Cardiac fibroblast (primary cell): ENCODE results near the gene IP6K3.

ENCODE experiments used
- DNase-seq, 2 donors: peaks; one replicate each; pipeline versions ENCODE4 v3.0.0 to v3.0.0-alpha.2; 2010; ENCODE audit warnings: low read depth in 2 of 2
- H3K4me3 ChIP-seq, 2 donors: replicated peaks in 1 of 2; 1 replicate in 1 of 2; 2 replicates in 1 of 2; pipeline ENCODE4 v1.5.1; 2011; ENCODE audit warnings: low read depth in 2 of 2, low read length in 2 of 2, mild to moderate bottlenecking in 2 of 2, moderate library complexity in 1 of 2
- CTCF ChIP-seq: IDR thresholded peaks from one replicate; pipeline ENCODE4 v1.5.1; 2011; ENCODE audit warnings: low read depth, mild to moderate bottlenecking, low read length, inconsistent platforms

IP6K3 gene

GRCh38 chr6:33766921-33767907, 20.5 kb upstream of the IP6K3 start:
- TF ChIP-seq CTCF: no peak
- H3K4me3 ChIP-seq: no peak overlapping the region

GRCh38 chr6:33765368-33765767, 18.7 kb upstream of the IP6K3 start:
- TF ChIP-seq CTCF: no peak
- H3K4me3 ChIP-seq: no peak overlapping the region
- no peak for DNase-seq

More at GRCh38 chr6:33766921-33767907, 20.5 kb upstream of the IP6K3 start:
- DNase-seq: no peak

- no peak for DNase-seq
- no peak overlapping the region for H3K4me3 ChIP-seq
- TF ChIP-seq CTCF: no peak
These were observed 17.3 kb upstream of the IP6K3 start for GRCh38 chr6:33764036-33764435.

DNA sequence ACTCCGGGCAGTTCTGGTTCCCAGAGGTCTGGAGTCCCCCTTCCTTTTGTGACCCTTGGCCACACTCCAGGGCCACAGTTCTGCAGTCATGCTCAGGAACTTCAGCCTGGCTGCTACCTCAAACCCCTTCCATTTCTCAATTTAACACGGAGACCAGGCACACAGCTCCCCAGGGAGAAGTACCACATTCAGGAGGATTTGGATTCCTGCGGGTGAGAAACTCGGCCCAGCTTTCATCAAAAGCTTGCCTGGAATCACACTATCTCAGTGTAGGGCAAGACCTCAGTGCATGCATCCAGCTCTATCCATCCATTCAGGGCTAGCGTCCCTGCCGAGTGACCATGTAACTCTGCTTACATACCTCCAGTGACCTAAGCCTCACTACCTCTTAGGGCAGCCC, 16.8 kb upstream of the IP6K3 start:
- TF ChIP-seq CTCF: no peak
- H3K4me3 ChIP-seq: no peak overlapping the region
- no peak for DNase-seq

GRCh38 chr6:33762713-33763112, 16.0 kb upstream of the IP6K3 start:
- no peak for TF ChIP-seq CTCF
- DNase-seq: no peak

GRCh38 chr6:33761922-33762629, 15.4 kb upstream of the IP6K3 start:
- DNase-seq: peak; percentile 61 to 70

More at GRCh38 chr6:33762713-33763112, 16.0 kb upstream of the IP6K3 start:
- H3K4me3 ChIP-seq: no peak overlapping the region

More at GRCh38 chr6:33761922-33762629, 15.4 kb upstream of the IP6K3 start:
- peak; percentile 77 for TF ChIP-seq CTCF
- H3K4me3 ChIP-seq: no peak overlapping the region
